Measurements from ENCODE around the gene TMEM269.
"Not testable (repeated sequence)": the region's sequence is repeated elsewhere in the genome, so short reads cannot be mapped to it uniquely, and the experiment has no call there.

Gene TMEM269

DNA sequence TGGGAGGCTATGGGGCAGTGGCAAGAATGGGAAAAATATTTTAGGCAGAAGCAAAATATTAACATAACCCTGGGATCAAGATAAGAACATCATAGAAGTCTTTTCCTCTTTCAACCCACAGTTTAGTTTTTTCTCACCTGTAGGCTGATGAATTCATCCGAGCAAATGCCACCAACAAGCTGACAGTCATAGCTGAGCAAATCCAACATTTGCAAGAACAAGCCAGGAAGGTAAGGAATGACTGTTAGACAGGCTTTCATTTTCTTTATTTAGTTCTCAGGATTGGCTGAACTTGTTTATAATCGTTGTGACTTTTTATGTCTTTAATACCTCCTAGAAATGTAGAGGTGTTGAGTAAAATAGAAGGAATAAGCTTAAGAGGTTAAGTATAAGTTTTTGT, 11.4 kb upstream of the TMEM269 start:
- DNase-seq (ENCODE audit: insufficient read length, low spot score) (no peak), FAIRE-seq (no peak)

DNA sequence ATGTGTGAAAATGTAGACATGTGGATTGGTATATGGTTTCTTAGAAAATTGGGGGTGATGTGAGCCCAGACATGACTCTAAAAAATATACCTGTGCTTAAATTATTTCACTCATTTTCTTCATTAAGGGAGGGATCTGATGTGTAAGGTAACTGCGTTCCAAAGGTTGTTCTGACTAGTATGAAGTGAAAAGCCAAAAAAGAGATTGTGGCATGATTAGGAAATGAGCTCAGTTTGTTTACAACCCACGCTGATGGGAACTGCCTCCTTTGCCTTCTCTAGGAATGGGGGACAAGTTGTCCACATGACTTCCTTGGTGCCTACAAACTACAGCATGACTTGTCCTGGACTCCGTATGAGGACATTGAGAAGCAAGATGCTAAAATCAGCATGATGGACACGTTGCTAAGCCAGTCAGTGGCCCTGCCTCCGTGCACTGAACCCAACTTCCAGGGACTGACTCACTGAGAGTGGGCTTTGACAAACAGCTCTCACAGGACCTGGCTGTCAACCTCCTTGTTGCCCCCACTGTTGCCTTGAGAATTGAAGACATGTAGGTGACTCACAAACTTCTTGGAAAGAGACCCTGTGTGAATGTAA, 9.8 kb upstream of the TMEM269 start:
- DNase-seq (ENCODE audit: insufficient read length, low spot score) (no peak), FAIRE-seq (no peak)

DNA sequence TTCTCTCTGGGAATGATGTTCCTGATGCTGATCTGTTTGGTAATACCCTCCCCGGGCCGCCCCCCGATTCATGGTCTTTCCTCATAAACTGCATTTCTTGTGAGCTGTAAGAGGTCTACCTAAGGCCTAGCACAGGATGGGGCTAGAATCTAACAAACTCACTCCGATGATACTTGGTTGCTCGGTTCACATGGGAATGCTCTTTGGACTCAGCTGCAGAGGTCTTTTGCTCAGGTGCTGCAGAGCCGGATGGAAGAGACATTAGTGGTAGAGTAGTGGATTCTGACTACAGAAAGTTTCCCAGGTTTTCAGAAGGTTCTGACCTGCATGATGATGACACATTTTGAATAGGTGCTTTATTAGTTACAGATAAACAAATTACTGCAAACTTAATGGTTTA, 8.3 kb upstream of the TMEM269 start:
- no peak for FAIRE-seq

DNA sequence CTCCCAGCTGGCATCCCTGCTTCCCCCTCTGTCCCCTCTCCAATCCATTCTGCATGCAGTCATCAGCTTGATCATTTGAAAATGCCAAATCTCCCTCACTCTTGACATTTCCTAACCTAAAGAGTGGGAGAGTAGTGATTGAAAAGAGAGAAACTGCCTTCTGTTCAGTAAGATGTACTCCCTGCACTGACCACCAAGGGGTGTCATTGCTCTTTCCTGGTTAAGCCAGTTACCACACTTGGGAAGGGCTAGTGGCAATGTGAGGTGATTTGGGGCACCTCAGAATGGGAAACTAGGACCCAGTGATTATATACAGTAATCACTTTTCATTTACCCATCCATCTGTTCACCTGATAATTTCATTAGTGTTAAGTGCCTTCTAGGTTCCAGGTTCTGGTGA, 6.9 kb upstream of the TMEM269 start:
- FAIRE-seq (no peak), DNase-seq (ENCODE audit: insufficient read length, low spot score) (peak; percentile 57)

More for the DNA sequence above, 8.3 kb upstream of the TMEM269 start:
- DNase-seq (ENCODE audit: insufficient read length, low spot score) = no peak

DNA sequence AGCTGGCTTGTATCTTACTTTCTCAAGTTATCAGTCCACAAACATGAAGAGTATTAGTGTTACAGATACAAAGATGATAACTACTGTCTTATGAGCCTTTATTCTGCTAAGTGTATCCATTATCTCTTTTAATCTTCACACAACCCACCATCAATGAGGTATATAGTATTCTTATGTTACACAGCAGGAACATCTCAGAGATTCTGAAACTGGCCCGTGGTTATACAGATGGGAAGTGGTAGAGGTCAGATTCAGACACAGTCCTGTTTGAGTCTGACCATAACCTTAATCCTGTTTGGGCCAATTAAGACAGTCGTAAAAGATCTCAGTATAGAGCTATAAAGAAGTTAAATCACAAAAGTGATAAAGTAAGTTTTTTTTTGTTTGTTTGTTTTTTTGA, 5.1 kb upstream of the TMEM269 start:
- DNase-seq (ENCODE audit: insufficient read length, low spot score) (no peak), FAIRE-seq (no peak)

DNA sequence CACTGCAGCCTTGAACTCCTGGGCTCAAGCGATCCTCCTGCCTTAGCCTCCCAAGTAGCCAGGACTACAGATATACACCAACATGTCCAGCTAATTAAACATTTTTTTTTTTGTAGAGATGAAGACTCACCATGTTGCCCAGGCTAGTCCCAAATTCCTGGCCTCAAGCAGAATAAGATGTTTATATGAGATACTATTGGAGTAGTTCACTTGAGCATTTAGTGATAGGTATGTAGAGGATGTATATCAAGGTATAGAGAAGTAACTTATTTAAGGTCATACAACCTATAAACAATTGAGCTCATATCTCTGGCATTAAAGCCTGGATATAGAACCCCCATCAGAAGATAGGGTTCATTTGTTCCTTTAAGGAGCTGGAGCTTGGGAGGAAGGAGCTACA, 4.6 kb upstream of the TMEM269 start:
- DNase-seq (ENCODE audit: insufficient read length, low spot score) (no peak), FAIRE-seq (no peak)

DNA sequence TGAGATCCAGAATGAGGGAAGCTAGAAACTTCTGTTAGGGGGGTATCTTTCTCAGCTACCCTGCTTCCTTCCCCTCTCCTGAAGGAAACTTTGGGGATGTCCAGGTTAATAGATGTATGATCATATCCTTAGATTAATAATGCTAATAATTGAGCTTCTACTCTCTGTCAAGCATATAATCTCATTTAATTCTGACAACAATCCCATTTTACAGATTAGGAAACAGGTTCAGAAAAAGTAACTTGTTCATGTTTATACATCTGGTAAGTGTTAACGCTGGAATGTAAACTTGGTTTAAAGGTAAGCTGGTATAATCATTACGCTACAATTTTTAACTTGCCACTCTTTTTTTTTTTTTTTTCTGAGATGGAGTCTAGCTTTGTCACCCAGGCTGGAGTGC, 1.7 kb upstream of the TMEM269 start:
- no peak for FAIRE-seq

DNA sequence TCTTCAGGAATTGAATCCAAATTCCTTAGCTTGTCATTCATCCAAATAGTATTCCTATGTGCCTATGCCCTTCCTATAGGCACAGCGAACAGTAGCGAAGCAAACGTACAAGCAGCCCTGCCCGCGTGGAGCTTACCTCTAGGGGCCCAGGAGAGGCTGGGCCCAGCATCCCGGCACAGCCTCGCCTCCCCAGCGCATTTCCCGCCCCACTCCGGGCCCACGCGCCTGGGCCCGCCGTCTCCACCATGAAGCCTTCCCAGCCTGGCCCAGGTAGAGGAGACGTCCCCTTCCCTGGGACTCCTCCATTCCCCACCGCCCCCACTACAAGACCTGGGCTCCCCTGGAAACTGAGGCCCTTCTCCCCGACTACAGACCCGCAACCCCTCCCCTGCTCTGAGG, 245 bp upstream of the TMEM269 start:
- no peak for FAIRE-seq

More for the DNA sequence above, 1.7 kb upstream of the TMEM269 start:
- DNase-seq (ENCODE audit: insufficient read length, low spot score) = no peak

DNA sequence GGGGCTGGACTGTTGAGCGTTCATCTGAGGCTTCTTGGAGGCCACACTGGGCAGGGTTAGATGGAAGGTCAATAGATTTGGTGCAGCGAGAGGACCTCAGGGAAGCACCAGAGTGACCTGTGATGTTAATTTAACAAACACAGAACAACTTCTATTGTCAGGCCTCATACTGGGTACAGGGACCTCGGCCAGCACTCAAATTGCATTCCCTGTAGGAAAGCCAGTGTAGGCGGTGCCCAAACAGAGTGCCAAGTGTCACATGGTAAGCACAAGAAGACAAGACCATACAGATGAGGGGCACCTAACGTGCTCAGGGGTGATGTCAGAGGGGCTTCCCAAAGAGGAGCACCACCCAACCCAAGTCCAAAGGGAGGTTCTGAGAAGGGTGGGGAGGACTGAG, 1.3 kb downstream of the TMEM269 start:
- DNase-seq (ENCODE audit: insufficient read length, low spot score) = no peak
- FAIRE-seq = no peak

More for the DNA sequence above, 245 bp upstream of the TMEM269 start:
- DNase-seq (ENCODE audit: insufficient read length, low spot score) = no peak

DNA sequence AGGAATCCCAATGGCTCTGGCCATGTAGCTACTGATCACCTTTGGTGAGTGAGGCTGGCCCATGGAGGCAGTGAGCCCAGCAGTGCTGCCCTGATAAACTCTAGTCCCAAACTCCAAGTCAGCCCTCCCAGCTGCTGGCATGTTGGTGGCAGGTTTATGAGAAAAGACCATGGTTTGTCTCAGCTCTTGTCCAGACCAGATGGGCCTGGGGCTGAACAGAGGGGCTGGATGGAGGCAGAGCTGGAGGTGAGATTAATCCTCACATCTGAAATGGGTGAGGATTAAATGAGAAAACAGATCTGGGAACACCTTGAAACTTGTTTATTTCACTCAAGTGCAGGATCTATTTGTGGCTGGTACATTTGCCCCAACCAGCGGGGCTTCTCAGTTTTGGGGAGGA, 3.2 kb downstream of the TMEM269 start:
- FAIRE-seq (no peak), DNase-seq (ENCODE audit: insufficient read length, low spot score) (no peak)

DNA sequence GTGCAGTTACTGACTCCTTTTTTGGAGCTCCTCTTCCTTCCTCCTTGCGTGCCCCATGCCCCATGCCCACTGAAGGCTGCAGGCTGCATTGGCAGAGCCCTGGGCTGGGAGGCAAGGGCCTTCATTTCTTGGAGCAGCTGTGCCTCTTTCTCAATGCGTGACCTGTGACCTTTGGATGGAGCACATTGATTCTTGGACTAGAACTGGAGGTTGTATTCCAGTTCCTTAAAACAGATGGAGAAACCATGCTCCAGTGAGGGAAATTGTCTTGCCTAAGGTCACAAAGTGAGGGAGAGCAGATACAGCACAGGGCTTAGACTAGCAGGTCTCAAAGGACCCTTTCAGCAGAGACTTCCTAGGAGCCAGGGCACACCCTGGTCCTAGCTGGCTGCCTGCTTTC, 9.0 kb downstream of the TMEM269 start:
- no peak for DNase-seq (ENCODE audit: insufficient read length, low spot score)
- FAIRE-seq = no peak

DNA sequence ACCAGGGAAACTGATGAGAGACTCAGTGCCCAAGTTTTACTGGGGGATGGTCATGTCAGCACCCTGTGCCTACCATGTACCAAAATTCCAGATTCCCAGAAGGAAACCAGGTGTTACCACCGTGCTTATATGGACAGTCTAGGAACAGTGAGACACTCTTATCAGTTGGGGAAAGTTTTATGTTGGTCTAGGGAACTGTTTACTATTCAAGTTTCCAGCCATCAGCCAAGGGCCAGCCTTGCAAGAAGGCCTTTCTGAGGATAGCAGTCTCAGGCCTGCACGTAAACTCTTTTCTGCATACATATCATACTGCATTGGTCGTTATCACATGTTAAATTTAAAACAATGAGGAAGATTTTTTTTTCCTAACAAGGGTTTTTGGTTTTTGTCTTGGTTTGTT, 12.6 kb downstream of the TMEM269 start:
- FAIRE-seq = no peak
- DNase-seq (ENCODE audit: insufficient read length, low spot score) = no peak

DNA sequence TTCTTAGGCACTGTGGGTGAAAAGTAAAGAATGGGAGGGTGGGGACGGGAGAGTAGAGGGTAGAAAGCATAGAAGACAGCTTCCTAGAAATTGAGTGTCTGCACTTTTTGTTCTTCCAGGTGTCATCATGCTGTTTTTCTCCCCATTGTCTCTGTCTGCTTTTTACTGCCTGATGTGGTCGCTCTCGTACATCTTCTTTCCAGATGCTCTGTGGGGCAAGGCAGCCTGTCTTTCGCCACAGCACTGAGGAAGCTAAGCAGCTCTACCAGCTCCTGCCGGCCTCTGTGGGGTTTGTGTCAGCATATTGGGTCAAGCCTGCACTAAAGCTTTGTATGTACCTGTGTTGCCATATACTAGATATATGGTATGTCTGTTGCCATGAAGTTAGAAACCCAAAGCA, 13.2 kb downstream of the TMEM269 start:
- DNase-seq (ENCODE audit: insufficient read length, low spot score) (no peak), FAIRE-seq (no peak)

DNA sequence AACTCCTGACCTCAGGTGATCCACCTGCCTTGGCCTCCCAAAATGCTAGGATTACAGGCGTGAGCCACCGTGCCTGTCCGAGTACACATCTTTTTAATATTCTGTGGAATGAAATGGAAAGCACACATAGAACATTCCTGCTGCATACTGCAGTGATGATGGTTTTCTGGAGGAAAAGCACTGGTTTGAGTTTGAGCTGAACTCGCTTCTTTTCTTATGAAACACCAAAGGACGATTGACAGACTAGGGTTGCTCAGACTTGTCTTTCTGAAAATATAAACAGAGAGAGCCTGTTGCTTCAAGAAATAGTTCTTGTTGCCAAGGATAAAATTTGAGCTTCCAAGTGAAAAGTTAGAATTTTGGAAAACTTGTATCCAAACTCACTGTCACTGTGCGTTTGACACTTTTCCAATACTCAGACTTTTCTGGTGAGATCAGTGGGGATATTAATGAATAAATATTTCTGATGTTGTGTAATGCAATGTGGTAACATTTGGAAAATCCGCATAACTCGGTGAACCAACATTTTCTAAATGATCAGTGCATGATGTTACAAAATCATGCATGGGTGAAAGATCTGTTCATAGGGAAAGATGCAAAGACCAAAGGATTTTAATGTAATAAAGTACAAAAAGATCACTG, 17.2 kb downstream of the TMEM269 start:
- FAIRE-seq (no peak), DNase-seq (ENCODE audit: insufficient read length, low spot score) (no peak)

DNA sequence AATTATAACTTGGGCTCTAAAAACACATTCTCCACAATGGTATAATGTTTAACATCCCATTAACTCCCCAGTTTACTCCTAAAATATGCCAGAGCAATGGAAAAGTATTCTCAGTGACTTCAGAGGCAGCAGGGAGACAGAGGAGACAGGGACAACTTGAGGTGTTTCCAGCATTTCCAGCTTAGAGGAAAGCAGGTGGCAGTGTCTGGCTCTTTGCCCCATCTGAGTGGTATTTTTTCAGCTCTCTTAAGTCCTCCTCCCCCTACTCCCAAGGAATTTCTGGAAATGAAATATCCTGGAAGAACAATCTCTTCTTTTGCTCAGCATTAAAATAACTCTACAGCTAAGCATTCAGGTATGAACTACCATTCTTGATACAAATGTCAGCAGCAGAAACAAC, 21.4 kb downstream of the TMEM269 start:
- FAIRE-seq (no peak), DNase-seq (ENCODE audit: insufficient read length, low spot score) (no peak)

DNA sequence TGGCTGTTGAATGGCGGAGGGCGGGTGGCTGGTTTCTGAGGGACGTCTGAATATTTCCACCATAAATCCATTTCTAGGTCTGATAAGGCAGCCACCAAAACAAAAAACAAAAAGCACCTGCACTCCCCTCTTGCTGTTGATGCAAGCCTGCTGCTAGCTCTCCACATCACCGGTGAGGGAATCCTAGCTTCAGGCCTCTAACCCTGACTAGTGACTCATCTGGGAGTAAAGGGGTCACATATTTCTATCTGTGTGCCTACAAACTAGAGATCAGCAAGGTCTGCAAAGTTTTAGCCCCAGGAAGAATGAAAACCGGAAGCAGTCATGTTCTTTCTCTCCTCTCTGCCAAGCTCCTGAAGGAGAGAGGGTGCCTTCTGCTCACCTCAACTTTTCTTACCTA, 21.8 kb downstream of the TMEM269 start:
- FAIRE-seq (no peak), DNase-seq (ENCODE audit: insufficient read length, low spot score) (peak; percentile 21)

DNA sequence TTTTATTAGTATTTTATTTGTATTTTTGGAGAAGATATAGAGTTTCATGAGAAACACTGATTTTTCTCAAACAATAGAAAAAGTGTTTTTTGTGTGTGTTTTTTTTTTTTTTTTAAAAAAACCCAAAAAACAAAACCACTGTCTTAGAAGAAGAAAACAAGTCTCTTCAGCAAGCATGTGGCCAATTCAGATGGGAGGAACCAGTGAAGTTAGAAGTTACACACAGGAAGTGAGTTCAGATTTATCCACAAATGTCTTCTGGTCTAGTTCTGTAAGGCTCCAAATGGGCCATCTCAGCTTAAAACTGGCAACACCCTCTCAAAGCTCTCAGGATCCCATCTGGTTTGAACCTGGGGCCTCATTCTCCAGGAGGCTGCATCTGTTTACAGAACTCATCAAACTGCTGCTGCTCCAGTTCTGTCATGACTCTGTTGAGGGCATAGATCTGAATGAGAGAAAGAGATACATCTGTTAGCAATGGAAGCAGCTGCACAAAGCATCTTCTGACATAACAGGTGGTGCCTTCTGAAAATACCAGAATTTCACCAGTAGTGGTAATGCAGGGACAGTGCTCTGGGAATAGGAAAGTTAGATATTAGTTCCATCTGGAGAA, 22.4 kb downstream of the TMEM269 start:
- no peak for DNase-seq (ENCODE audit: insufficient read length, low spot score)

DNA sequence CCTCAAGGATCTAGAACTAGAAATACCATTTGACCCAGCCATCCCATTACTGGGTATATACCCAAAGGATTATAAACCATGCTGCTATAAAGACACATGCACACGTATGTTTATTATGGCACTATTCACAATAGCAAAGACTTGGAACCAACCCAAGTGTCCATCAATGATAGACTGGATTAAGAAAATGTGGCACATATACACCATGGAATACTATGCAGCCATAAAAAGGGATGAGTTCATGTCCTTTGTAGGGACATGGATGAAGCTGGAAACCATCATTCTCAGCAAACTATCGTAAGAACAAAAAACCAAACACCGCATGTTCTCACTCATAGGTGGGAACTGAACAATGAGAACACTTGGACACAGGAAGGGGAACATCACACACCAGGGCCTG, 30.0 kb downstream of the TMEM269 start:
- not testable (repeated sequence) for FAIRE-seq; DNase-seq (ENCODE audit: insufficient read length, low spot score)

More for the DNA sequence above, 22.4 kb downstream of the TMEM269 start:
- no peak for FAIRE-seq

DNA sequence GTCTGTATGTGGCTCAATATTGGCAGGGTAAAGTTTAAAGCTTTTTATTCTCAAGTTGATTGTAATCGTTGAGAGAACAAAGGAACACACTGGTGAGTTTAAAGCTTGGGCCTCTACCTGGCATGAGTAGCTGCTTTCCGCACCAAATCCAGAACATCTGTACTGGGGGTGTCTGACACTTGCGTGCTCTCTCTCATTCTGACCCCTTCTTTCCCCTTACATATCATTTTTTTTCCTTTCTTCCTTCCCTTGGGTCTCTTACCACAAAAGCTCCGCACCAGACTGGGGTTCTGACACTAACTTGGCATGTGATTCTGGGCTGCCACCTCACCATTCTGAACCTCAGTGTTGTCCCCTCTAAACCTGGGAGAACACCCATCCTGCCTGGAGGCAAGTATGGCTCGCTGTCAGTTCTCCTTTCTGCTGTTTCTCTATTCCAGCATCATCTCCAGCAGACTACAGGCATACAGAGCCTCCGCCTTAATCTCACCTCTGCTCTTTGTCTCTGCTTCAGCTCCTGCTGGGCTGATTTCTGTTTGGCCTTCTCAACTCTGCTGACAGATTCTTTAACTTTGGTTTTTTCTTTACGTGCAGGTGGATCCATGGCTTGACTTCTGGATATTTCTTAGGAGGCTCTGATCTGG, 31.3 kb downstream of the TMEM269 start:
- FAIRE-seq (no peak), DNase-seq (ENCODE audit: insufficient read length, low spot score) (no peak)

DNA sequence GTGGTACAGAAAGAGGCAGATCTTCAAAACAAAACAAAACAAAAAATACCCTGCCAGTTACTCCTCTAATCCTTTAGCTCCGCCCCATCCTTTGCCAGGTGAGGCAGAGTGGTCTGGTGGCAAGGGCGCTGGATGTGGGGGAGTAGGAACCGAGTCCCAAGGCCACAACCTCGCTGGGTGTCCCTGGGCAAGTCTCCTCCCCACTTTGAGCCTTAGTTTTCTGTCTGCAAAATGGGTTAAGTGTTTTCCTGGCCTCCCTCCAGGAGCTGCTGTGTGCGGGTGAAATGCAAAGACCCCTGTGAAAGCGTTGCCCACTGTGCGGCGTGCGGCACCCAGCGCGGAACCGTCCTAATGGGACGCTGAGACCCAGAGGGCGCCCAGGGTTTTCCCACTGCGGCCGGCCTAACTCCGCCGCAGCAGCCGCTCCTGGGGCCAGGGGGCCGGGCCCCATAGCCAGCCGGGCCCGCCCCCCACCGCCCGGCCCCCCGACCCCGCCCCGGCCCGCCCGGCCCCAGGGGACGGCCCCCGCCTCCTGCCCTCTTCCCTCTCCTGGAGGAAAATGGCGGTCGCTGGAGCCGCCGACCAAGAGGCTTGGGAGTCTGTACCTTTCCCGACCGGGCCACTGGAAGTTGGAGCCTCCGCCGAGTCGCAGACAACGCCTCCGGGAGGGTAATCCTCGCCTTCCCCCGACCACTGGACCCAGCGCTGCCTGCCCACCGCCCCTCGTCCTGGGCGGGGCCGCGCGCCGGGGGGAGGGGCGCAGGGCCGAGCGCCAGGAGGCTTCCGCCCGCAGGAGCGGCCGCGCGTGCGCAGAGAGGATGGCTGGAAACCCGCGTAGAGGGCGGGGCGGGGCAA, 32.0 kb downstream of the TMEM269 start, which contains the start of the genes ERMAP and SVBP:
ERMAP (plus strand) TSS at position 538 of the 855 bp plus-strand sequence. CDS start 13,327 bp downstream, outside the sequence.
SVBP (minus strand) TSS at position 813 of the 855 bp plus-strand sequence. CDS start 853 bp downstream, outside the sequence.
- DNase-seq (ENCODE audit: insufficient read length, low spot score) = peak; percentile 84
- no peak for FAIRE-seq

DNA sequence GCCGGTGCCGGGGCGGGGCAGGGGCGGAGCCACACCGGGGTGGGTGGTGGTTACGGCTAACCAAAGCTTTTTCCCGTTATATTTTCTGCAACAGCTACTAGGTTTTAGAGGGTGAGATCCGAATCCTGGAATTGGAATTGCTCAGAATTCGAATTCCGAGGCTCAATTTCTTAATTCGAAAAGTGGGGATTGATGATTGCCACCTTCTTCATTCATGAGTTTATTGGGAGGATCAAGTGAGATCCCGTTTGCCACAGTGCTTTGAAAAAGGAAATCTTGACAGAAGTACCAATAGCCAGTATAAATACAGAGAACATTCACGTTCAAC, 32.6 kb downstream of the TMEM269 start:
- DNase-seq (ENCODE audit: insufficient read length, low spot score) = no peak
- no peak for FAIRE-seq
